HG03354 (cell line): ENCODE data around the gene CTXND2.

Experiments used
- ATAC-seq: cut with Tn5 transposase; IDR thresholded peaks from one replicate; pipeline ENCODE4 v1.9.1; 2021; ENCODE audit warnings: mild to moderate bottlenecking; ENCODE audit not compliant: unreplicated experiment, poor library complexity, severe bottlenecking

Gene CTXND2

GRCh38 chr1:150954708-150955107 is 67.8 kb downstream of the CTXND2 start:
- no peak for ATAC-seq

GRCh38 chr1:150955280-150955679 is 68.3 kb downstream of the CTXND2 start:
- ATAC-seq, result no peak

- no peak for ATAC-seq
These were observed 70.7 kb downstream of the CTXND2 start for GRCh38 chr1:150957666-150958065.

GRCh38 chr1:150960646-150961045 is 73.7 kb downstream of the CTXND2 start:
- ATAC-seq, result no peak

- ATAC-seq, result no peak
These were observed 74.8 kb downstream of the CTXND2 start for GRCh38 chr1:150961756-150962155.
